ENCODE measurements around the gene GAREM1. TPM values are rescaled to one million over a fixed set of nuclear protein-coding genes. Genes with fewer than 3 reads are reported as not detected.

GAREM1 gene
- total and polyA plus RNA-seq, 2 donors (not counting 1 experiment from before 2014, with no cell fraction given) = 0.92 to 1.5 TPM

- H3K4me2 ChIP-seq (ENCODE audit: extremely low read depth, insufficient read depth, low read length) = no peak overlapping the region
- H3K9me3 ChIP-seq (ENCODE audit: control insufficient read depth, insufficient read depth, low read depth, low read length) = no peaks in the 10 kb centered on the region
- H4K20me1 ChIP-seq (ENCODE audit: control insufficient read depth, extremely low read depth, insufficient read depth, low read length) = no peaks in the 10 kb centered on the region
- H3K4me1 ChIP-seq (ENCODE audit: control insufficient read depth, extremely low read depth, insufficient read depth, low read length) = no peaks in the 10 kb centered on the region
- TF ChIP-seq, protein P1, sequence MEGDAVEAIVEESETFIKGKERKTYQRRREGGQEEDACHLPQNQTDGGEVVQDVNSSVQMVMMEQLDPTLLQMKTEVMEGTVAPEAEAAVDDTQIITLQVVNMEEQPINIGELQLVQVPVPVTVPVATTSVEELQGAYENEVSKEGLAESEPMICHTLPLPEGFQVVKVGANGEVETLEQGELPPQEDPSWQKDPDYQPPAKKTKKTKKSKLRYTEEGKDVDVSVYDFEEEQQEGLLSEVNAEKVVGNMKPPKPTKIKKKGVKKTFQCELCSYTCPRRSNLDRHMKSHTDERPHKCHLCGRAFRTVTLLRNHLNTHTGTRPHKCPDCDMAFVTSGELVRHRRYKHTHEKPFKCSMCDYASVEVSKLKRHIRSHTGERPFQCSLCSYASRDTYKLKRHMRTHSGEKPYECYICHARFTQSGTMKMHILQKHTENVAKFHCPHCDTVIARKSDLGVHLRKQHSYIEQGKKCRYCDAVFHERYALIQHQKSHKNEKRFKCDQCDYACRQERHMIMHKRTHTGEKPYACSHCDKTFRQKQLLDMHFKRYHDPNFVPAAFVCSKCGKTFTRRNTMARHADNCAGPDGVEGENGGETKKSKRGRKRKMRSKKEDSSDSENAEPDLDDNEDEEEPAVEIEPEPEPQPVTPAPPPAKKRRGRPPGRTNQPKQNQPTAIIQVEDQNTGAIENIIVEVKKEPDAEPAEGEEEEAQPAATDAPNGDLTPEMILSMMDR (conservative IDR thresholded peaks at IDR 0.05 in 1 of 2, IDR thresholded peaks at IDR 0.05 in 1 of 2; ENCODE audit: low read depth in 1 of 2, low read length in 2 of 2) = no peak
- no peak overlapping the region for H2AFZ ChIP-seq (ENCODE audit: low read length)
- no peak overlapping the region for H3K27ac ChIP-seq (ENCODE audit: insufficient read depth, low read length)
- H3K36me3 ChIP-seq (ENCODE audit: control insufficient read depth, insufficient read depth, low read length) = no peaks in the 10 kb centered on the region
- no peaks in the 10 kb centered on the region for H3K27me3 ChIP-seq (ENCODE audit: control insufficient read depth, insufficient read depth, low read length)
- DNase-seq (ENCODE audit: low read depth in 2 of 2) = peak; percentile 34 to 70
- no peak overlapping the region for H3K4me3 ChIP-seq (replicated peaks in 1 of 4; ENCODE audit: control extremely low read depth in 1 of 4, insufficient read depth in 1 of 4, low read depth in 3 of 4, low read length in 4 of 4)
- H3K9ac ChIP-seq (ENCODE audit: insufficient read depth, low read length) = no peak overlapping the region
- H3K79me2 ChIP-seq (ENCODE audit: control insufficient read depth, insufficient read depth, low read length) = no peaks in the 10 kb centered on the region
Measured at GRCh38 chr18:32450026-32450691, 20.5 kb downstream of the GAREM1 start.

DNA sequence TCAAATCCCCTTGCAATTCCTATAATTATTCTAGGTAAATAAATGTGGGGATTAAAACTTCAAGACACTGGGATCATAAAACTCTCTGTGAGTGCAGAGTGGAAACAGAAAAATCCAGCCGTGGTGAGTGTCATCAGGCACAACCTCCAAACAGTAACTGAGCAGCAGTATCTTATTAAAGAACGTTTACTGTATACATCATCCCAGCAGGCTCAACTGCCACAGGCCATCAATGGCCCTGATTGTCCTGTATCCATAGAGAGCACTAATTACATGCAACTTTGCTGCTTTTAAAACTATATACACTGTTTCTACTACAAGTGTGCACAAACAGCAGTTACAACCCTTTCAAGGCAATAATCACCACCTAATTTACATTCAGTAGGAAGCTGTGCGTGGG, 23.9 kb downstream of the GAREM1 start:
- no peak for DNase-seq (ENCODE audit: low read depth in 2 of 2)
- no peaks in the 10 kb centered on the region for H3K27me3 ChIP-seq (ENCODE audit: control insufficient read depth, insufficient read depth, low read length)
- no peak overlapping the region for H2AFZ ChIP-seq (ENCODE audit: low read length)
- H4K20me1 ChIP-seq (ENCODE audit: control insufficient read depth, extremely low read depth, insufficient read depth, low read length) = no peaks in the 10 kb centered on the region
- no peaks in the 10 kb centered on the region for H3K36me3 ChIP-seq (ENCODE audit: control insufficient read depth, insufficient read depth, low read length)
- no peak overlapping the region for H3K4me2 ChIP-seq (ENCODE audit: extremely low read depth, insufficient read depth, low read length)
- H3K9me3 ChIP-seq (ENCODE audit: control insufficient read depth, insufficient read depth, low read depth, low read length) = no peaks in the 10 kb centered on the region
- H3K79me2 ChIP-seq (ENCODE audit: control insufficient read depth, insufficient read depth, low read length) = no peaks in the 10 kb centered on the region
- H3K4me3 ChIP-seq (replicated peaks in 1 of 4; ENCODE audit: control extremely low read depth in 1 of 4, insufficient read depth in 1 of 4, low read depth in 3 of 4, low read length in 4 of 4) = no peak overlapping the region
- H3K27ac ChIP-seq (ENCODE audit: insufficient read depth, low read length) = no peak overlapping the region
- TF ChIP-seq, protein P1 (conservative IDR thresholded peaks at IDR 0.05 in 1 of 2, IDR thresholded peaks at IDR 0.05 in 1 of 2; ENCODE audit: low read depth in 1 of 2, low read length in 2 of 2) = no peak
- TF ChIP-seq EZH2 (IDR thresholded peaks at IDR 0.05; ENCODE audit: low read length, missing control alignments) = no peak
- no peak overlapping the region for H3K9ac ChIP-seq (ENCODE audit: insufficient read depth, low read length)
- no peaks in the 10 kb centered on the region for H3K4me1 ChIP-seq (ENCODE audit: control insufficient read depth, extremely low read depth, insufficient read depth, low read length)

- Histone ChIP-seq H4K20me1 (ENCODE audit: control insufficient read depth, extremely low read depth, insufficient read depth, low read length) (no peaks in the 10 kb centered on the region), H3K4me3 (replicated peaks in 1 of 4; ENCODE audit: control extremely low read depth in 1 of 4, insufficient read depth in 1 of 4, low read depth in 3 of 4, low read length in 4 of 4) (no peak overlapping the region), H3K36me3 (ENCODE audit: control insufficient read depth, insufficient read depth, low read length) (no peaks in the 10 kb centered on the region), H3K4me1 (ENCODE audit: control insufficient read depth, extremely low read depth, insufficient read depth, low read length) (no peaks in the 10 kb centered on the region), H3K9me3 (ENCODE audit: control insufficient read depth, insufficient read depth, low read depth, low read length) (no peaks in the 10 kb centered on the region), H2AFZ (ENCODE audit: low read length) (no peak overlapping the region), H3K9ac (ENCODE audit: insufficient read depth, low read length) (no peak overlapping the region), H3K27ac (ENCODE audit: insufficient read depth, low read length) (no peak overlapping the region), H3K27me3 (ENCODE audit: control insufficient read depth, insufficient read depth, low read length) (no peaks in the 10 kb centered on the region), H3K79me2 (ENCODE audit: control insufficient read depth, insufficient read depth, low read length) (no peaks in the 10 kb centered on the region), H3K4me2 (ENCODE audit: extremely low read depth, insufficient read depth, low read length) (no peak overlapping the region)
- TF ChIP-seq EZH2 (IDR thresholded peaks at IDR 0.05; ENCODE audit: low read length, missing control alignments) = no peak
- TF ChIP-seq, protein P1 (conservative IDR thresholded peaks at IDR 0.05 in 1 of 2, IDR thresholded peaks at IDR 0.05 in 1 of 2; ENCODE audit: low read depth in 1 of 2, low read length in 2 of 2) = no peak
- no peak for DNase-seq (ENCODE audit: low read depth in 2 of 2)
Measured at GRCh38 chr18:32445846-32446245, 24.8 kb downstream of the GAREM1 start.
